Heart right ventricle (tissue), 16 donors: ENCODE results near the gene INPP4B. TPM values are rescaled to one million over a fixed set of nuclear protein-coding genes. Genes with fewer than 3 reads are reported as not detected.
"Not testable (repeated sequence)": the region's sequence is repeated elsewhere in the genome, so short reads cannot be mapped to it uniquely, and the experiment has no call there.

Source experiments
- ATAC-seq, 8 donors: fragments of 200-7000 bp; cut with Tn5 transposase; one replicate each; pipeline ENCODE4 v1.9.1; 2020; ENCODE audit warnings: mild to moderate bottlenecking in 8 of 8, moderate library complexity in 8 of 8, moderate number of reproducible peaks in 1 of 8
- DNase-seq, 2 donors: peaks; one replicate each; pipeline ENCODE4 v3.0.0-alpha.2; 2020
- H3K27ac ChIP-seq, 10 donors: fragments of 200-600 bp; sonication (generic) in 2 of 10; one replicate each; pipeline versions ENCODE4 v1.5.0 to v1.8.0; 2020 to 2022; ENCODE audit warnings: mild to moderate bottlenecking in 3 of 10
- H3K27me3 ChIP-seq, 7 donors: fragments of 200-600 bp; one replicate each; pipeline ENCODE4 v1.8.0; 2021 to 2022; ENCODE audit warnings: mild to moderate bottlenecking in 2 of 7
- H3K36me3 ChIP-seq, 9 donors: fragments of 200-600 bp; sonication (generic) in 1 of 9; one replicate each; pipeline versions ENCODE4 v1.5.0 to v1.8.0; 2020 to 2022; ENCODE audit warnings: mild to moderate bottlenecking in 2 of 9
- H3K4me1 ChIP-seq, 9 donors: fragments of 200-600 bp; sonication (generic) in 1 of 9; one replicate each; pipeline versions ENCODE4 v1.5.0 to v1.8.0; 2020 to 2022; ENCODE audit warnings: mild to moderate bottlenecking in 4 of 9
- H3K4me3 ChIP-seq, 10 donors: fragments of 200-600 bp; sonication (generic) in 2 of 10; one replicate each; pipeline versions ENCODE4 v1.5.0 to v1.8.0; 2020 to 2022; ENCODE audit warnings: mild to moderate bottlenecking in 7 of 10, moderate library complexity in 2 of 10
- H3K9me3 ChIP-seq, 11 donors: fragments of 200-600 bp in 10 of 11; sonication (generic) in 2 of 11; one replicate each; pipeline versions ENCODE4 v1.5.0 to v1.8.0; 2013 to 2022; ENCODE audit warnings: mild to moderate bottlenecking in 2 of 11, control low read depth in 1 of 11, moderate library complexity in 1 of 11
- WGBS, 2 donors: extraction: QIAGEN DNeasy Blood & Tissue Kit; methylation state at CpG; one replicate each; pipeline ENCODE4 v1.1.7; 2013; ENCODE audit warnings: inconsistent platforms in 1 of 2; 5-methylcytosine and 5-hydroxymethylcytosine counted together
- intact Hi-C, 10 donors: fragments of 100-400 bp; cut with DNase I; formaldehyde crosslinking; loops; one replicate each; pipeline versions ENCODE4 v1.11.1 to v1.14.2; 2022
- polyA plus RNA-seq, 2 donors: library from polyadenylated mRNA; stranded (reverse); fragments of 200-250 nt; gene quantifications; one replicate each; pipeline ENCODE4 v1.2.3, GENCODE V29; 2013
- total RNA-seq, 10 donors: library from RNA; stranded (reverse); fragmentation: NEBNext Ultra II Directional in 3 of 10; extraction: Animal tissue kit (Norgen Biotek cat#: 25700) in 3 of 10; gene quantifications; one replicate each; pipeline versions ENCODE4 v1.2.1 to v1.2.4, GENCODE V29; 2021 to 2023
- TF ChIP-seq, protein P1 (sequence below), 9 donors: fragments of 200-600 bp; sonication (generic) in 2 of 9; IDR thresholded peaks; one replicate each; pipeline versions ENCODE4 v1.5.0 to v1.8.0; 2021 to 2022; ENCODE audit warnings: antibody characterized with exemption in 9 of 9, mild to moderate bottlenecking in 5 of 9, moderate library complexity in 1 of 9
- donor health status: Arrhythmogenic right ventricular cardiomyopathy.
- donor health status: ischemic (EF 13 %, LVEDD 7.1; RV severe dilation, severe dysfunction).
- donor health status: healthy with polysubstance abuse.
- donor health status: DM: no; HTN: yes; CAD: no.
- donor health status: DM: no; HTN: no; CAD: no.
- donor health status: ischemic (EF 25% LVEDD 6.9; RV normal size, moderate dysfunction).
- donor health status: ischemic (EF 25% LVEDD 5.7; RV mildly dilated, moderate dysfunction).
- donor health status: healthy.
- donor health status: DM: yes; HTN: yes; CAD: no.
- donor health status: Ischemic cardiomyopathy.
- donor health status: ischemic (EF 35%, LVEDD 5.7; RV mildly dilated, moderate dysfunction).
- donor health status: nonischemic (EF 11% LVEDD 7.7; RV severe dilation, severe dysfunction).
- donor health status: DM: yes; HTN: yes; CAD: no.
- donor health status: PGD.
- donor health status: ischemic (EF 29% LVEDD 5.4; RV normal size, mild dysfunction).
- donor health status: nonischemic (EF 23%, LVEDD 6.1; RV moderate dilation, normal function).

Gene INPP4B
- total and polyA plus RNA-seq, 12 donors: 3.7 to 100.0 (median 39.1) TPM

DNA sequence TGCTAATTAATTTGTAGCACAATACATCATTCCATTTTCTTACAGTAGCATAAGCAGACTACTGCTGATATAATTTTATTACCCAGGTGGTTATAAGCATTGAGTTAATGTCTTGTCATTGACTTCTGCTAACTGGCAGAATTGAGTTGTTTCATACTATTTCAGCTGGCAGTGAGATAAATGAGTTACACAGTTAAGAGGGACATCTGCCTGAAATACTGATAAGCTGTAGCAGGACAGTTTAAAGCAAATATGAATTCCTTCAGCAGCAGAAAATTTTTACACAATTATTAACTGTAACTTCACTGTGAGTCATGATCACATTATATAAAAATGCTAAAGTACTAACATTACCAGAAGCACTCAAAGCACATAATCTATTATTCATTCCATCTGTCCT lies 326.8 kb downstream of the INPP4B start:
- DNase-seq: no peak
- no peaks in the 10 kb centered on the region for H3K9me3 ChIP-seq
- H3K4me1 ChIP-seq: peaks cover 0 to 29% (median 16%) of the 10 kb centered on the region in 9 donors
- H3K36me3 ChIP-seq: no peaks in the 10 kb centered on the region
- TF ChIP-seq, protein P1, sequence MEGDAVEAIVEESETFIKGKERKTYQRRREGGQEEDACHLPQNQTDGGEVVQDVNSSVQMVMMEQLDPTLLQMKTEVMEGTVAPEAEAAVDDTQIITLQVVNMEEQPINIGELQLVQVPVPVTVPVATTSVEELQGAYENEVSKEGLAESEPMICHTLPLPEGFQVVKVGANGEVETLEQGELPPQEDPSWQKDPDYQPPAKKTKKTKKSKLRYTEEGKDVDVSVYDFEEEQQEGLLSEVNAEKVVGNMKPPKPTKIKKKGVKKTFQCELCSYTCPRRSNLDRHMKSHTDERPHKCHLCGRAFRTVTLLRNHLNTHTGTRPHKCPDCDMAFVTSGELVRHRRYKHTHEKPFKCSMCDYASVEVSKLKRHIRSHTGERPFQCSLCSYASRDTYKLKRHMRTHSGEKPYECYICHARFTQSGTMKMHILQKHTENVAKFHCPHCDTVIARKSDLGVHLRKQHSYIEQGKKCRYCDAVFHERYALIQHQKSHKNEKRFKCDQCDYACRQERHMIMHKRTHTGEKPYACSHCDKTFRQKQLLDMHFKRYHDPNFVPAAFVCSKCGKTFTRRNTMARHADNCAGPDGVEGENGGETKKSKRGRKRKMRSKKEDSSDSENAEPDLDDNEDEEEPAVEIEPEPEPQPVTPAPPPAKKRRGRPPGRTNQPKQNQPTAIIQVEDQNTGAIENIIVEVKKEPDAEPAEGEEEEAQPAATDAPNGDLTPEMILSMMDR (IDR thresholded peaks at IDR 0.05): no peak
- ATAC-seq: no peak
- no peak overlapping the region for H3K4me3 ChIP-seq
- H3K27me3 ChIP-seq: no peaks in the 10 kb centered on the region
- intact Hi-C loops: no loop called here
- no peak overlapping the region for H3K27ac ChIP-seq

DNA sequence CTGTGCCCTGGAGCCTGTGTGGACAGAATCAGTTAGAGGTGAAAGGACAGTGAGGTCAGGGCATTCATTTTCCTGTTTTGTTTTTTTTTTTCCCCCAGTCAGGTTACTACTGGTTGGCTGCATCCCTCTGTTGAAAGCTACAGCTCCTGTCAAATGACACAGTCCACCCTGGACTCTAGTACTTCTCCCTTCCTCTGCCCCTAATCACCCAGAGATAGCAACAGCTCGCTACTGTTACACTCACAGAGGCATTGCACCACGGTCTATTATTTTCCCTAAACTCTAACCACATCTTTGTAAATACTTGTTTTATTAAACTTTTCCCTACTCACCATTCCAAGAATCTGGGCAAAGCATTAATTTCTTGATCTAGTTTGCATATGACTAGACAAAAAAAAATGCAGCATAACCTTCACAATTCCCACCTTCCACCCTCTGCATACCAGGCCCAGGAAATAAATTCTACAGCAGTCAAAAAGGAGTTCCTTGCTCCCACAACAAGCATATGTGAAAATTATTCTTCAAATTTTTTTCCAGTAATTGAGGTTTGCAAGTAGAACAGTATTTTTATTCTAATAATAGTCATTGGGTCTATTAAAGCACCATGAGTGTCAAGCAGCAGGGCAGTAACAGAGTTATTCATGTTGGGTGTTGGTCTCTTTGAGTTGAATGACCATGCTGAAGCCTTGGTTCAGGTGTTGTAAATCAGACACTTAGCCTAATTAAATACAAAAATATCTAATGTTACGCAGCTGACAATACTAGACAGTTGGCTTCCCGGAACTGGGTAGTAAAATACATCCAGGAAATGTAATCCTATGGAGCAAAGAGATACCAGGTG lies 329.2 kb downstream of the INPP4B start:
- Histone ChIP-seq H3K27ac (peak overlapping the region in 7 of 10 donors; percentile 13 to 82 (median 59)), H3K4me1 (peaks cover 0 to 29% (median 16%) of the 10 kb centered on the region in 9 donors), H3K27me3 (no peaks in the 10 kb centered on the region), H3K36me3 (no peaks in the 10 kb centered on the region), H3K9me3 (no peaks in the 10 kb centered on the region), H3K4me3 (no peak overlapping the region)
- WGBS, 2 donors: 57 to 60% methylated on average over 4 of the region's 4 CpGs
- intact Hi-C loops: no loop called here
- DNase-seq: peak in 1 of 2 donors; percentile 23
- ATAC-seq: peak; percentile 85 to 99 (median 96)
- TF ChIP-seq, protein P1 (IDR thresholded peaks at IDR 0.05): no peak

DNA sequence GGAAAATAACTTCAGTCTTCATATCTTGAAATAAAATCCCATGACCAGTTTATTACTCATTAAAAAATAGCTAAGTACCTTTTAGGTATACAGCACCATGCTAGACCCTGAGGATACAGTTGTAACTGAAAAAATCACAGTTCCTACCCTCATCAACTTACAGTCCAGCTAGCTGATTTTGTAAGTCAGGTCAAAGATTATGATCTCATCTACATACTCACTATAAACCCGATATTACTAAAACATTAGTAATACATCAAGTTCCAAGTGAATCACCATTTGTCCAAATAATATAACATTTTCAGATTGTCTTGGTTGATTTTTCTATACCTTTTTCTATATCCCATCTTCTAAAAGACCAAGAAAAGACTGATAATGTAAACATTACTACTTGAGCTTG lies 333.9 kb downstream of the INPP4B start:
- TF ChIP-seq, protein P1 (IDR thresholded peaks at IDR 0.05): no peak
- Histone ChIP-seq H3K4me3 (no peak overlapping the region), H3K4me1 (peaks cover 0 to 18% (median 11%) of the 10 kb centered on the region in 9 donors), H3K36me3 (no peaks in the 10 kb centered on the region), H3K27ac (no peak overlapping the region), H3K27me3 (no peaks in the 10 kb centered on the region), H3K9me3 (peaks cover 0 to 6% (median 0%) of the 10 kb centered on the region in 11 donors)
- DNase-seq: no peak
- WGBS, 2 donors: 93 to 97% methylated on average over 1 of the region's 1 CpG
- ATAC-seq: no peak
- intact Hi-C loops: no loop called here

DNA sequence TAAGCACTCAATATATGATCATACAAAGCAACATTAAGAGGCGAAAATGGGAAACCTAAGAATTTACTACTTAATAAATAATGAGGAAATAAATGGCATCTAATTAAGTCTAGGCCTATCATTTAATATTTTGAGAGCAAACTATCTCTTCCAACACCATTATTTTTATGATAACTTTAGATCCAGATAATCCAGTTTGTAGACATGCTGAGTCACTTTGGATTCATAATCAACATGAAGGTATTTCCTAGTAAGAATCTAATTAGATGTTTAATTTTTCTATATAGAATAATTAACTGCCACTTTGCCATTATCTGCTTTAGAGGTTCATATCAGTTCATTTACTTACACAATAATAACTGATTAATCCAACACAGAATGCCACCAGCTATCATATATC lies 336.2 kb downstream of the INPP4B start:
- H3K27me3 ChIP-seq: no peaks in the 10 kb centered on the region
- H3K4me1 ChIP-seq: no peaks in the 10 kb centered on the region
- no peak overlapping the region for H3K4me3 ChIP-seq
- no peak for ATAC-seq
- no peak overlapping the region for H3K27ac ChIP-seq
- DNase-seq: no peak
- TF ChIP-seq, protein P1 (IDR thresholded peaks at IDR 0.05): no peak
- no peaks in the 10 kb centered on the region for H3K36me3 ChIP-seq
- peaks cover 0 to 6% (median 0%) of the 10 kb centered on the region in 11 donors for H3K9me3 ChIP-seq
- intact Hi-C loops: no loop called here
- 98 to 100% methylated on average over 1 of the region's 1 CpG for WGBS, 2 donors

DNA sequence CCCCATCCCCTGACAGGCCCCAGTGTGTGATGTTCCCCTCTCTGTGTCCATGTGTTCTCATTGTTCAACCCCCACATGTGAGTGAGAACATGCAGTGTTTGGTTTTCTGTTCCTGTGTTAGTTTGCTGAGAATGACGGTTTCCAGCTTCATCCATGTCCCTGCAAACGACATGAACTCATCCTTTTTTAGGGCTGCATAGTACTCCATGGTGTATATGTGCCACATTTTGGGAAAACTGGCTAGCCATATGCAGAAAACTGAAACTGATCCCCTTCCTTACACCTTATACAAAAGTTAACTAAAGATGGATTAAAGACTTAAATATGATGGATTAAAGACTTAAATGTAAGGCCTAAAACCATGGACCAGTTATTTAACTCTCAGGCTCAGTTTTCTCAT lies 336.7 kb downstream of the INPP4B start:
- H3K27ac ChIP-seq, DNase-seq, H3K4me3 ChIP-seq, H3K9me3 ChIP-seq, ATAC-seq, H3K4me1 ChIP-seq, intact Hi-C loops, H3K27me3 ChIP-seq, H3K36me3 ChIP-seq: not testable (repeated sequence)
- WGBS, 2 donors: 83 to 86% methylated on average over 2 of the region's 2 CpGs
